ENCODE data around the gene ZDHHC9. TPM values are rescaled to one million over a fixed set of nuclear protein-coding genes. Genes with fewer than 3 reads are reported as not detected.

Gene ZDHHC9
- total and polyA plus RNA-seq, 9 donors, result 19.9 to 39.8 (median 32.3) TPM

DNA sequence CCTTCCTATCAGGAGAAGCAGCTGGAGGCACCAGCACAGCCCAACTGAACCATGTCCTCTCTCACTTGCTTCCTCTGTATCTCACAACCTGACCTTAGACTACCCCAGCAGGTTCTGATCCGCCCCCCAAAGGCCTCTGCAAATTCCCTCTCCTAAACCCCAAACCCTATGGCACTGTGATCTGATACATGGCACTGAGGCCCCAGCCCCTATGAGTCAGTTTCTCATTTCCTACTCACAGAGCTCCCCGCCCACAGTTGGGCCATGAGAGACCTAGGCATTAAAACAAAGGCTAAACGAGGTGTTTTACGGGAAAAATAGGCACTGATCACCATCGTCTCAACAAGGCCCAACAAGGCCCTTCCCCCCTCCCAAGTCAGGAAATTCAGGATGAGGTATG is 44.8 kb downstream of the ZDHHC9 start:
- Histone ChIP-seq H3K4me1 (ENCODE audit: control insufficient read depth, insufficient read depth, low read length) (peaks cover 4% of the 10 kb centered on the region), H3K36me3 (ENCODE audit: control insufficient read depth, insufficient read depth, low read length) (peaks cover 11% of the 10 kb centered on the region), H3K27ac (ENCODE audit: low read length) (no peak overlapping the region), H3K4me3 (ENCODE audit: low read length) (no peak overlapping the region), H3K27me3 (ENCODE audit: control insufficient read depth, insufficient read depth, low read length) (peaks cover 16% of the 10 kb centered on the region), H3K9me3 (replicated peaks; ENCODE audit: control insufficient read depth, low read depth, low read length) (no peaks in the 10 kb centered on the region)
- WGBS (ENCODE audit: insufficient coverage), result 64% methylated on average over 1 of the region's 5 CpGs
- DNase-seq, result no peak

DNA sequence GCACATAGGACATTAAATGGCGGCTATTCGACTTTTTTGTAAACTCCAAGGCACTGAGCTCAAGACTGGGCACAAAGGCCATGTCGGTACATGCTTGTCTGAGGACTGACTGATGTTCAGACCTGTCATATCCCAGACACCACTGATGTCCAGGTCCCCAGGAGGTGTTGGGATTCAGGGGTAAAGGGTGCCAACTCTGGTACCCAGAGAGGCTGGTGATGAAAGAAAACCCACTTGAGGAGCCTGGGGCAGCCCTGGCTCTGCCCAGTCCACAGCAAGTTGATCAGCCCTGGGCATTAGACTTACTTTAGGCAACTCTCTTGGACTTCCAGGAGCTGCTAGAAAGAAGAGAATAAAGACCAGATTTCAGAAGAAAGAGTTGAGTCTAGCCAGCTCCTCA is 45.2 kb downstream of the ZDHHC9 start:
- Histone ChIP-seq H3K27ac (ENCODE audit: low read length) (no peak overlapping the region), H3K27me3 (ENCODE audit: control insufficient read depth, insufficient read depth, low read length) (peaks cover 16% of the 10 kb centered on the region), H3K9me3 (replicated peaks; ENCODE audit: control insufficient read depth, low read depth, low read length) (no peaks in the 10 kb centered on the region), H3K4me1 (ENCODE audit: control insufficient read depth, insufficient read depth, low read length) (peaks cover 7% of the 10 kb centered on the region), H3K36me3 (ENCODE audit: control insufficient read depth, insufficient read depth, low read length) (peaks cover 11% of the 10 kb centered on the region), H3K4me3 (ENCODE audit: low read length) (no peak overlapping the region)
- whole genome bisulfite sequencing (ENCODE audit: insufficient coverage), result 100% methylated on average over 2 of the region's 3 CpGs
- DNase-seq, result no peak

DNA sequence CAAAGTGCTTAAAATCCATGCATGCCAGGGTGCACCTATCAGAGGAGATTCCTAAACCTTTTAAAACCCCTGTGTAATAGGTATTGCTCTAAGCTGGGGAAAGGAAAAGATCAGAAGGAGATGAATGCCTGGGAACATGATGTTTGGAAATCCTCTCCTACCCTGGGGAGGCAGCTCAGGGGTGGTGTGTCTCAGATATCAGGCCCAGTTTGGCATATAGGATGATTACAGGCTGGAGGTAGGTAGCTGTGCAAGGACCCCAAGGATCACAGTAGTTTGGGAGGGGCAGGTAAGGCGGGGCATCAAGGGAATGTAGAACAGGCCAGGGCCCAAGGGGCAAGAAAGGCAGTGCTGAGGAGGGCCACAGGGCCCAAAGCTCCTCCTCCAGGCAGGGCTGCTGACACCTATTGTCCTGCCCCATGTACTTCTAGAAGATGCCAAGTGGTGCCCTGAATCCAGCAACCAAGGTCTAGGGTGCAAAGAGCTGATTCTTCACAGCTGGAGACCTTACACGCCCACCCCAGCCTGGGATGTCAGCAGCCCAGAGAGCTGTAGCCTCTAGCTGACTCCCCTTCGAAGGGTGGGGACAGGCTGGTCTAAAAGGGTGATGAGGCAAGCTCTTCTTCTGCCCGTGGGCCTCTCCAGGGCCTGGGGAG is 46.3 kb downstream of the ZDHHC9 start:
- Histone ChIP-seq H3K4me1 (ENCODE audit: control insufficient read depth, insufficient read depth, low read length) (peaks cover 7% of the 10 kb centered on the region), H3K36me3 (ENCODE audit: control insufficient read depth, insufficient read depth, low read length) (peaks cover 11% of the 10 kb centered on the region), H3K4me3 (ENCODE audit: low read length) (no peak overlapping the region), H3K27me3 (ENCODE audit: control insufficient read depth, insufficient read depth, low read length) (peaks cover 14% of the 10 kb centered on the region), H3K27ac (ENCODE audit: low read length) (no peak overlapping the region), H3K9me3 (replicated peaks; ENCODE audit: control insufficient read depth, low read depth, low read length) (no peaks in the 10 kb centered on the region)
- WGBS (ENCODE audit: insufficient coverage), result 61% methylated on average over 4 of the region's 4 CpGs
- no peak for DNase-seq

DNA sequence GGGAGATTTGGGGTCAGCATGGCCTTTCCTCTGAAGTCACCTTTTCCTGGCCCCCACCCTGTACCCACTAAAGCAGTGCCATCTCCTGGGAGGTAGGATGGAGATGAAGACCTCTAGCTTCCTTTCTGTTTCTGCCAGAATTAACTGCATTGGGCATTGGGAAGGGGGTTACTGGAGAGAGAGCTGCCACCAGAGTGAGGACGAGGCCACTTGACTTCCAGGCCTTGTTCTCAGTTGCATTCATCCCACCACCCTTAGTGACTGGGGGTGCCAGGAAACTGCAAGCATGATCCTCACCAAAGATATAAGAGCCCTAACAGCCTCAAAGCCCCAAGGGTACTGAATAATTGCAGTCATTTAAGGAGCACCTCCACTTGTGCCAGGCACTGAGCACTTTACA is 48.1 kb downstream of the ZDHHC9 start:
- H3K27me3 ChIP-seq (ENCODE audit: control insufficient read depth, insufficient read depth, low read length), result peaks cover 21% of the 10 kb centered on the region
- no peaks in the 10 kb centered on the region for H3K9me3 ChIP-seq (replicated peaks; ENCODE audit: control insufficient read depth, low read depth, low read length)
- peaks cover 7% of the 10 kb centered on the region for H3K4me1 ChIP-seq (ENCODE audit: control insufficient read depth, insufficient read depth, low read length)
- H3K36me3 ChIP-seq (ENCODE audit: control insufficient read depth, insufficient read depth, low read length), result peaks cover 11% of the 10 kb centered on the region
- no peak overlapping the region for H3K27ac ChIP-seq (ENCODE audit: low read length)
- WGBS (ENCODE audit: insufficient coverage), result no CpG with 5 or more reads among the region's 1 CpG
- no peak for DNase-seq
- no peak overlapping the region for H3K4me3 ChIP-seq (ENCODE audit: low read length)

DNA sequence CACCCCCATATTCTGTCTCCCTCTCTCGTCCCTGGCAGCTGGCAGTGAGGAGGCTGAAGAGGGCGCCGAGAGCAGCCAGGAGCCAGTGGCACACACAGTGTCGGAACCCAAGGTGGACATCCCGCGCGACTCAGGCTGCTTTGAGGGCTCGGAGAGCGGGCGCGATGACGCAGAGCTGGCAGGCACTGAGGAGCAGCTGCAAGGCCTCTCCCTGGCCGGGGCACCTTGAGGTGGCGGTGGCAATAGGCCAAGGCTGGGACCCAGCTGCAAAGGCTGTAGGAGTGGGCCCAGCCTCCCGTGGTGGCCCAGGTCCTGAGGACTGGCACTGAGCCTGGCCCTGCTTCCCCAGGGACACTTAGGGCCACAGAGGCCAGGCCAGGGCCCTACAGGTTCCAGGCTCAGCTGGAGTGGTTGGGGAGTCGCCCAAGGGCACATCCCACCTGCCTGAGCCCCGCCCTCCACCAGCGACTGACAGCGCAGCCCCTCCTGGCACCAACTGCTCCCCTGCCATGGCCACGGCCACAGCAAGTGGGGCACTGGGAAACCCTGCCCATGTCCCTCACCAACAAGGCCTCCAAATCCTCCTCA is 50.0 kb downstream of the ZDHHC9 start:
- no peak for DNase-seq
- 79% methylated on average over 20 of the region's 20 CpGs for WGBS (ENCODE audit: insufficient coverage)
- H3K4me3 ChIP-seq (ENCODE audit: low read length), result no peak overlapping the region

DNA sequence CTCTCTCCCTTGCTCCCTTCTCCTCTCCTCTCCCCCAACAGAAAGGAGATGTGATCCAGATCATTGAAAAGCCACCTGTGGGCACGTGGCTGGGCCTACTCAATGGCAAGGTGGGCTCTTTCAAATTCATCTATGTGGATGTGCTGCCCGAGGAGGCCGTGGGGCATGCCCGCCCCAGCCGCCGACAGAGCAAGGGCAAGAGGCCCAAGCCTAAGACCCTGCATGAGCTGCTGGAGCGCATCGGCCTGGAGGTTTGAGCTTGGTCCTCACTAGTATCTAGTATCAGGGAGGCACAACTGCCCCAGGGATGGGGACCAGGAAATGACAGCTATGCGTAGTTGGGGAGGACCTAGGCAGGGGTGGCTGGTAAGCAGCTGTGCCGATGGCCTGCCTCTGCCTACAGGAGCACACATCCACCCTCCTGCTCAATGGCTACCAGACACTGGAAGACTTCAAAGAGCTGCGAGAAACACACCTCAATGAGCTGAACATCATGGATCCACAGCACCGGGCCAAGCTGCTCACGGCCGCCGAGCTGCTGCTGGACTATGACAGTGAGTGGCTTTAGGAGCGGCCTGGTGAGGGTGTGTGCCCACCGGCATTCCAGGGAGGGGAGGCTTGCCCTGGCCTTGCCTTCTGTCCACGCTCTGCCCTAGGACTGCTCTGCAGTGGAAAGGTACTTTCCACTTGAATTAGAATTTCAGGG is 50.9 kb downstream of the ZDHHC9 start:
- Histone ChIP-seq H3K27me3 (ENCODE audit: control insufficient read depth, insufficient read depth, low read length) (peaks cover 19% of the 10 kb centered on the region), H3K27ac (ENCODE audit: low read length) (no peak overlapping the region), H3K9me3 (replicated peaks; ENCODE audit: control insufficient read depth, low read depth, low read length) (no peaks in the 10 kb centered on the region), H3K36me3 (ENCODE audit: control insufficient read depth, insufficient read depth, low read length) (no peaks in the 10 kb centered on the region), H3K4me3 (ENCODE audit: low read length) (no peak overlapping the region), H3K4me1 (ENCODE audit: control insufficient read depth, insufficient read depth, low read length) (peaks cover 7% of the 10 kb centered on the region)
- DNase-seq, result no peak
- 88% methylated on average over 16 of the region's 18 CpGs for WGBS (ENCODE audit: insufficient coverage)

More for the DNA sequence above, 50.0 kb downstream of the ZDHHC9 start:
- peaks cover 17% of the 10 kb centered on the region for H3K27me3 ChIP-seq (ENCODE audit: control insufficient read depth, insufficient read depth, low read length)
- peaks cover 7% of the 10 kb centered on the region for H3K4me1 ChIP-seq (ENCODE audit: control insufficient read depth, insufficient read depth, low read length)
- H3K27ac ChIP-seq (ENCODE audit: low read length), result no peak overlapping the region
- H3K36me3 ChIP-seq (ENCODE audit: control insufficient read depth, insufficient read depth, low read length), result peaks cover 5% of the 10 kb centered on the region
- no peaks in the 10 kb centered on the region for H3K9me3 ChIP-seq (replicated peaks; ENCODE audit: control insufficient read depth, low read depth, low read length)

DNA sequence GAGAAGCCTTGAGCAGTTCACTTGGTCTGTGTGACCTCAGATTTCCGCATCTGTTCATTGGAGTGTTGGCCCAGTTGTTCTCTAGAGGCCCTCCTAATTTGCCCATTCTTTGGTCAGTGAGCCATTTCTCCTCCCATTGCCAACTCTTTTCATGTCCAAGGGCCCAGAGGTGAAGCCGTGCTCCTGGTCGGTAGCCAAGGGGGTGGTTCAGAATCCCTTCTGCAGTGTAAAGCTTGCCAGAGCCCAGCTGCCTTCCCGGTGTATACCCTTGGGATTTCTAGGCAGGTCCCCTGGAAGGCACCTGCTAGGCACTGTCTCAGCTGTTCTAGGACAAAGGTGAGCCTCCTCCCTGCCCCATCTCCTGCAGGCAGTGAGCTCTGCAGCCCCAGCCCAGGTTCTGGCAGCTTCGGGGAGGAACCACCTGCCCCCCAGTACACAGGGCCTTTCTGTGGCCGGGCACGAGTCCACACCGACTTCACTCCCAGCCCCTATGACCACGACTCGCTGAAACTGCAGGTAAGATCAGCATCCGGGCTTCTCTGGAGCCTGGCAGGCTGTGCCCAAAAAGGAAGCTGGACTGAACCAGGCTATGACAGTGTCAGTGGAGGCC is 51.6 kb downstream of the ZDHHC9 start:
- H3K36me3 ChIP-seq (ENCODE audit: control insufficient read depth, insufficient read depth, low read length), result no peaks in the 10 kb centered on the region
- WGBS (ENCODE audit: insufficient coverage), result 70% methylated on average over 11 of the region's 11 CpGs

DNA sequence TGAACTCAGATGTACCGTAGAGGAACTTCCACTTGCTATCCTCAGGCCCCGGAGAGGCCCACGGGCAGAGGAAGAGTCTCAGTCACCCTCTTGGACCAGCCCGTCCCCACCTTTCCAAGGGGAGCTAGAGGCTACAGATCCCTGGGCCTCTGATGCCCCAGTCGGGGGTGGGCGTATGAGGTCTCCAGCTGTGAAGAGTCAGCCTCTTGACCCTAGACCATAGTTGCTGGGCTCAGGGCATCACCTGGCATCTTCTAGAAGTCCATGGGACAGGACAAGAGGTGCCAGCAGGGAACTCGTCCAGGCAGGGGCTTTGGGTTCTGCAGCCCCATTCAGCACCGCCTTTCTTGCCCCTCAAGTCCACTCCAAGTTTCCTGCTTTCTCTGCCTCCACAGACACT is 52.4 kb downstream of the ZDHHC9 start:
- WGBS (ENCODE audit: insufficient coverage), result 79% methylated on average over 6 of the region's 8 CpGs

More for the DNA sequence above, 51.6 kb downstream of the ZDHHC9 start:
- Histone ChIP-seq H3K9me3 (replicated peaks; ENCODE audit: control insufficient read depth, low read depth, low read length) (no peaks in the 10 kb centered on the region), H3K4me1 (ENCODE audit: control insufficient read depth, insufficient read depth, low read length) (peaks cover 7% of the 10 kb centered on the region), H3K27me3 (ENCODE audit: control insufficient read depth, insufficient read depth, low read length) (peaks cover 15% of the 10 kb centered on the region), H3K27ac (ENCODE audit: low read length) (no peak overlapping the region), H3K4me3 (ENCODE audit: low read length) (no peak overlapping the region)
- DNase-seq, result no peak

DNA sequence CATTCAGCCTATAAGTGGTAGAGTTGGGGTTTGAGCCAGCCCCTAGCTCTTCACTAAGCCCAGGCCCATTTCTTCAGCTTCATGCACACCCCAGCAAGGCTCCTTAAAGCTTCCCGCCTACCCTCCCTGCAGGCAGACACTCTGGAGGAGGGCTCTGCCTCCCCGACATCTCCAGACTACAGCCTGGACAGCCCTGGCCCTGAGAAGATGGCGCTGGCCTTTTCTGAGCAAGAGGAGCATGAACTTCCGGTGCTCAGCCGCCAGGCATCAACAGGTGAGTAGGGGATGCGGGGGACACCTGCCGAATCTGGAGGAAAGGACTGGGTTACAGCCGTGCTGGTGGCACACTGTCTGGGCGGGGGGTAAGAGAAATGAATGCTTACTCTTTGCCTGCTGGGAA is 52.9 kb downstream of the ZDHHC9 start:
- WGBS (ENCODE audit: insufficient coverage), result 73% methylated on average over 3 of the region's 9 CpGs
- H3K27ac ChIP-seq (ENCODE audit: low read length), result no peak overlapping the region
- H3K4me3 ChIP-seq (ENCODE audit: low read length), result no peak overlapping the region
- DNase-seq, result no peak
- H3K27me3 ChIP-seq (ENCODE audit: control insufficient read depth, insufficient read depth, low read length), result peaks cover 15% of the 10 kb centered on the region
- no peaks in the 10 kb centered on the region for H3K36me3 ChIP-seq (ENCODE audit: control insufficient read depth, insufficient read depth, low read length)
- peaks cover 7% of the 10 kb centered on the region for H3K4me1 ChIP-seq (ENCODE audit: control insufficient read depth, insufficient read depth, low read length)
- H3K9me3 ChIP-seq (replicated peaks; ENCODE audit: control insufficient read depth, low read depth, low read length), result no peaks in the 10 kb centered on the region

More for the DNA sequence above, 52.4 kb downstream of the ZDHHC9 start:
- Histone ChIP-seq H3K9me3 (replicated peaks; ENCODE audit: control insufficient read depth, low read depth, low read length) (no peaks in the 10 kb centered on the region), H3K27me3 (ENCODE audit: control insufficient read depth, insufficient read depth, low read length) (peaks cover 15% of the 10 kb centered on the region), H3K4me1 (ENCODE audit: control insufficient read depth, insufficient read depth, low read length) (peaks cover 7% of the 10 kb centered on the region), H3K36me3 (ENCODE audit: control insufficient read depth, insufficient read depth, low read length) (no peaks in the 10 kb centered on the region), H3K27ac (ENCODE audit: low read length) (no peak overlapping the region), H3K4me3 (ENCODE audit: low read length) (no peak overlapping the region)
- DNase-seq, result no peak

DNA sequence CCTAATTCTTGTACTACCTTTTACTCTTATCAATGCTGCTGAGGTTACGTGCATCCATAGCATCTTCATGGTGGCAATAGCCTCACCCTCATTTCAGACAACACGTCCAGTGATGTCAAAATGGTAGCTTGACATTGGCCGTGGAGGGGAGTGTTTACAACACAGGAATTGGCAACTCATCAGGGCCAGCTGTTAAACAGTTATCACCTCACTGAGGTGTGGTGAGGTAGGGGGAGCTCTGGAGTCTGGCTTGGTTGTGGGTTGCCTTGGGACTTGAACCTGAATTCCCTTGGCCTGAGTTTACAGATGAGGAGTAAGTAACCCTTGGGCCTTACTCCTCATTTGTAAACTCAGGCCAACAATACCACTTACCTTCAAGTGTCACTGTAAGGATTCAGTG is 53.5 kb downstream of the ZDHHC9 start:
- Histone ChIP-seq H3K4me1 (ENCODE audit: control insufficient read depth, insufficient read depth, low read length) (peaks cover 13% of the 10 kb centered on the region), H3K9me3 (replicated peaks; ENCODE audit: control insufficient read depth, low read depth, low read length) (no peaks in the 10 kb centered on the region), H3K27ac (ENCODE audit: low read length) (no peak overlapping the region), H3K27me3 (ENCODE audit: control insufficient read depth, insufficient read depth, low read length) (peaks cover 16% of the 10 kb centered on the region), H3K4me3 (ENCODE audit: low read length) (no peak overlapping the region), H3K36me3 (ENCODE audit: control insufficient read depth, insufficient read depth, low read length) (no peaks in the 10 kb centered on the region)
- DNase-seq, result no peak
- 80% methylated on average over 1 of the region's 3 CpGs for WGBS (ENCODE audit: insufficient coverage)

Data from muscle of leg (tissue), 11 donors.